Left kidney (tissue), 2 donors: ENCODE results near the gene SIDT2. TPM values are rescaled to one million over a fixed set of nuclear protein-coding genes. Genes with fewer than 3 reads are reported as not detected.

Source experiments
- DNase-seq: peaks from one replicate; pipeline ENCODE4 v3.0.0-alpha.2; 2013
- polyA plus RNA-seq: library from polyadenylated mRNA; unstranded; fragments of 120-200 nt; gene quantifications from one replicate; pipeline ENCODE4 v1.2.1, GENCODE V29; 2013; ENCODE audit not compliant: insufficient read length

Gene SIDT2
- polyA plus RNA-seq, 1 donor: 47.7 TPM

GRCh38 chr11:117188620-117189081, 10.1 kb downstream of the SIDT2 start:
- no peak for DNase-seq

- DNase-seq: no peak
These were observed 10.8 kb downstream of the SIDT2 start for GRCh38 chr11:117189191-117189940.

GRCh38 chr11:117189941-117190544, 11.5 kb downstream of the SIDT2 start:
- no peak for DNase-seq

- DNase-seq: no peak
These were observed 13.3 kb downstream of the SIDT2 start for GRCh38 chr11:117191680-117192400.

- no peak for DNase-seq
These were observed 13.9 kb downstream of the SIDT2 start for GRCh38 chr11:117192401-117192875.

GRCh38 chr11:117193130-117194020, 14.8 kb downstream of the SIDT2 start:
- DNase-seq: no peak

GRCh38 chr11:117194267-117194666, 15.7 kb downstream of the SIDT2 start:
- DNase-seq: no peak

GRCh38 chr11:117195258-117195657, 16.7 kb downstream of the SIDT2 start:
- no peak for DNase-seq

- DNase-seq: no peak
These were observed 17.2 kb downstream of the SIDT2 start for GRCh38 chr11:117195761-117196160.

GRCh38 chr11:117197006-117197405, 18.5 kb downstream of the SIDT2 start:
- DNase-seq: no peak

GRCh38 chr11:117197516-117198456, 19.2 kb downstream of the SIDT2 start:
- no peak for DNase-seq

- DNase-seq: no peak
These were observed 20.1 kb downstream of the SIDT2 start for GRCh38 chr11:117198613-117199012.

- peak; percentile 82 for DNase-seq
These were observed 20.7 kb downstream of the SIDT2 start, which contains the start of gene TAGLN for GRCh38 chr11:117199053-117199915. TSS of gene TAGLN (plus strand) at chr11:117199370. CDS start at chr11:117203014, 3,644 bp downstream.

GRCh38 chr11:117199916-117200812, 21.6 kb downstream of the SIDT2 start:
- no peak for DNase-seq

- no peak for DNase-seq
These were observed 22.5 kb downstream of the SIDT2 start for GRCh38 chr11:117200813-117201657.

- DNase-seq: no peak
These were observed 23.2 kb downstream of the SIDT2 start for GRCh38 chr11:117201658-117202305.
